NT2/D1 (cell line): ENCODE results near the gene CA7.

ENCODE experiments used
- YY1 ChIP-seq: IDR thresholded peaks from 2 replicates; pipeline ENCODE4 v1.6.1; 2011; ENCODE audit not compliant: insufficient read length, insufficient read depth
- ZNF274 ChIP-seq: IDR thresholded peaks from 2 replicates; pipeline ENCODE4 v1.6.1; 2011; ENCODE audit warnings: mild to moderate bottlenecking, low read depth, low read length

GRCh38 chr16:66830422-66831404 is 13.5 kb upstream of the CA7 start, which contains the start of gene NAE1:
- peak; percentile 54 for TF ChIP-seq YY1
- no peak for TF ChIP-seq ZNF274
